K562 (cell line): Measurements from ENCODE around the gene PMFBP1.

ENCODE experiments used
- CEBPG ChIP-seq, 3 experiments: fragments of 200-800 bp in 1 of 3; sonication (Bioruptor generic) in 1 of 3; sonication (generic) in 1 of 3; formaldehyde crosslinking in 1 of 3; IDR thresholded peaks in 2 of 3; conservative IDR thresholded peaks in 1 of 3; 2 replicates each; pipeline versions ENCODE4 v1.6.1 to v1.8.0; 2016 to 2022; ENCODE audit warnings: missing compliant biosample characterization in 2 of 3, missing genetic modification characterization in 2 of 3, mild to moderate bottlenecking in 1 of 3, missing genetic modification reagents in 1 of 3
- CHD1 ChIP-seq: fragments of 200-600 bp; sonication (generic); IDR thresholded peaks from one replicate; pipeline ENCODE4 v1.6.1; 2012; ENCODE audit warnings: mild to moderate bottlenecking, moderate library complexity, low read length, inconsistent platforms
- EP300 ChIP-seq: IDR thresholded peaks from 2 replicates; pipeline ENCODE4 v1.6.1; 2012; ENCODE audit warnings: low read length, improper control_type of control experiment
- LARP7 ChIP-seq: fragments of 450-650 bp; IDR thresholded peaks from 2 replicates; pipeline ENCODE4 v1.6.1; 2016
- POU5F1 ChIP-seq: fragments of 150-350 bp; IDR thresholded peaks from 2 replicates; pipeline ENCODE4 v1.6.1; 2014; ENCODE audit warnings: borderline replicate concordance, low read length, low read depth, mild to moderate bottlenecking; ENCODE audit not compliant: partially characterized antibody
- TF ChIP-seq, protein P1 (sequence below): fragments of 250-450 bp; sonication (Bioruptor Pico); IDR thresholded peaks from 2 replicates; pipeline ENCODE4 v1.5.0; 2020; ENCODE audit warnings: mild to moderate bottlenecking, borderline replicate concordance
- TF ChIP-seq, protein P2 (sequence below), 3 experiments: IDR thresholded peaks in 2 of 3; conservative IDR thresholded peaks in 1 of 3; 2 replicates each; pipeline ENCODE4 v1.5.1; 2011 to 2012; ENCODE audit warnings: low read length in 3 of 3, mild to moderate bottlenecking in 3 of 3, control low read depth in 2 of 3, improper control_type of control experiment in 1 of 3, inconsistent platforms in 1 of 3, low read depth in 1 of 3, mixed read lengths in 1 of 3, moderate library complexity in 1 of 3; ENCODE audit not compliant: insufficient read depth in 2 of 3
- TF ChIP-seq, protein P3 (sequence below): fragments of 450-650 bp; IDR thresholded peaks from 2 replicates; pipeline ENCODE4 v1.6.1; 2016; ENCODE audit warnings: low read depth

DNA sequence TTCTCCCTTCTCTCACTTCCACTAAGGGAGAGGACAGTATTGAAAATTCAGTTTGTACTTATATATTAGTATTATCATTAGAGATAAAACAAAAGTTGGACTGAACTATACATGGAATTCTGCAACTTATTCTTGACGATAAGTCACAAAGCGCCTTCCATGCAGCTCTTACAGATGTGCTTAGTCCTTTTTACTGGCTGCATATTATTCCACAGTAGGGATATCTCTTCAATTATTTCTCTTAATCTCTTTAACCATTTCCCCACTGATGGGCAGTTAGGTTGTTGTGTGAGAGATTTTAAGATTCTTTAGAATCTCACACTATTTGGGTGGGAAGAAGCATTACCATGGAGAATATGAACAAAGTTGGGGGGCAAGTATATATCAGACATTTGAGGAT lies 32.0 kb downstream of the PMFBP1 start:
- no peak for TF ChIP-seq POU5F1
- TF ChIP-seq, protein P1, sequence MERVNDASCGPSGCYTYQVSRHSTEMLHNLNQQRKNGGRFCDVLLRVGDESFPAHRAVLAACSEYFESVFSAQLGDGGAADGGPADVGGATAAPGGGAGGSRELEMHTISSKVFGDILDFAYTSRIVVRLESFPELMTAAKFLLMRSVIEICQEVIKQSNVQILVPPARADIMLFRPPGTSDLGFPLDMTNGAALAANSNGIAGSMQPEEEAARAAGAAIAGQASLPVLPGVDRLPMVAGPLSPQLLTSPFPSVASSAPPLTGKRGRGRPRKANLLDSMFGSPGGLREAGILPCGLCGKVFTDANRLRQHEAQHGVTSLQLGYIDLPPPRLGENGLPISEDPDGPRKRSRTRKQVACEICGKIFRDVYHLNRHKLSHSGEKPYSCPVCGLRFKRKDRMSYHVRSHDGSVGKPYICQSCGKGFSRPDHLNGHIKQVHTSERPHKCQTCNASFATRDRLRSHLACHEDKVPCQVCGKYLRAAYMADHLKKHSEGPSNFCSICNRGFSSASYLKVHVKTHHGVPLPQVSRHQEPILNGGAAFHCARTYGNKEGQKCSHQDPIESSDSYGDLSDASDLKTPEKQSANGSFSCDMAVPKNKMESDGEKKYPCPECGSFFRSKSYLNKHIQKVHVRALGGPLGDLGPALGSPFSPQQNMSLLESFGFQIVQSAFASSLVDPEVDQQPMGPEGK (CRISPR knock-in tag) = no peak
- TF ChIP-seq LARP7 = no peak
- TF ChIP-seq CEBPG (CRISPR knock-in tag; IDR thresholded peaks at IDR 0.05) = no peak
- TF ChIP-seq CEBPG (tag; conservative IDR thresholded peaks at IDR 0.05 in 1 of 2, IDR thresholded peaks at IDR 0.05 in 1 of 2) = no peak
- TF ChIP-seq, protein P2, sequence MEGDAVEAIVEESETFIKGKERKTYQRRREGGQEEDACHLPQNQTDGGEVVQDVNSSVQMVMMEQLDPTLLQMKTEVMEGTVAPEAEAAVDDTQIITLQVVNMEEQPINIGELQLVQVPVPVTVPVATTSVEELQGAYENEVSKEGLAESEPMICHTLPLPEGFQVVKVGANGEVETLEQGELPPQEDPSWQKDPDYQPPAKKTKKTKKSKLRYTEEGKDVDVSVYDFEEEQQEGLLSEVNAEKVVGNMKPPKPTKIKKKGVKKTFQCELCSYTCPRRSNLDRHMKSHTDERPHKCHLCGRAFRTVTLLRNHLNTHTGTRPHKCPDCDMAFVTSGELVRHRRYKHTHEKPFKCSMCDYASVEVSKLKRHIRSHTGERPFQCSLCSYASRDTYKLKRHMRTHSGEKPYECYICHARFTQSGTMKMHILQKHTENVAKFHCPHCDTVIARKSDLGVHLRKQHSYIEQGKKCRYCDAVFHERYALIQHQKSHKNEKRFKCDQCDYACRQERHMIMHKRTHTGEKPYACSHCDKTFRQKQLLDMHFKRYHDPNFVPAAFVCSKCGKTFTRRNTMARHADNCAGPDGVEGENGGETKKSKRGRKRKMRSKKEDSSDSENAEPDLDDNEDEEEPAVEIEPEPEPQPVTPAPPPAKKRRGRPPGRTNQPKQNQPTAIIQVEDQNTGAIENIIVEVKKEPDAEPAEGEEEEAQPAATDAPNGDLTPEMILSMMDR (IDR thresholded peaks at IDR 0.05 in 2 of 3, conservative IDR thresholded peaks at IDR 0.05 in 1 of 3; ENCODE audit: insufficient read depth in 2 of 3, low read depth in 1 of 3, low read length in 3 of 3) = no peak
- no peak for TF ChIP-seq EP300
- TF ChIP-seq CHD1 = no peak
- TF ChIP-seq, protein P3, sequence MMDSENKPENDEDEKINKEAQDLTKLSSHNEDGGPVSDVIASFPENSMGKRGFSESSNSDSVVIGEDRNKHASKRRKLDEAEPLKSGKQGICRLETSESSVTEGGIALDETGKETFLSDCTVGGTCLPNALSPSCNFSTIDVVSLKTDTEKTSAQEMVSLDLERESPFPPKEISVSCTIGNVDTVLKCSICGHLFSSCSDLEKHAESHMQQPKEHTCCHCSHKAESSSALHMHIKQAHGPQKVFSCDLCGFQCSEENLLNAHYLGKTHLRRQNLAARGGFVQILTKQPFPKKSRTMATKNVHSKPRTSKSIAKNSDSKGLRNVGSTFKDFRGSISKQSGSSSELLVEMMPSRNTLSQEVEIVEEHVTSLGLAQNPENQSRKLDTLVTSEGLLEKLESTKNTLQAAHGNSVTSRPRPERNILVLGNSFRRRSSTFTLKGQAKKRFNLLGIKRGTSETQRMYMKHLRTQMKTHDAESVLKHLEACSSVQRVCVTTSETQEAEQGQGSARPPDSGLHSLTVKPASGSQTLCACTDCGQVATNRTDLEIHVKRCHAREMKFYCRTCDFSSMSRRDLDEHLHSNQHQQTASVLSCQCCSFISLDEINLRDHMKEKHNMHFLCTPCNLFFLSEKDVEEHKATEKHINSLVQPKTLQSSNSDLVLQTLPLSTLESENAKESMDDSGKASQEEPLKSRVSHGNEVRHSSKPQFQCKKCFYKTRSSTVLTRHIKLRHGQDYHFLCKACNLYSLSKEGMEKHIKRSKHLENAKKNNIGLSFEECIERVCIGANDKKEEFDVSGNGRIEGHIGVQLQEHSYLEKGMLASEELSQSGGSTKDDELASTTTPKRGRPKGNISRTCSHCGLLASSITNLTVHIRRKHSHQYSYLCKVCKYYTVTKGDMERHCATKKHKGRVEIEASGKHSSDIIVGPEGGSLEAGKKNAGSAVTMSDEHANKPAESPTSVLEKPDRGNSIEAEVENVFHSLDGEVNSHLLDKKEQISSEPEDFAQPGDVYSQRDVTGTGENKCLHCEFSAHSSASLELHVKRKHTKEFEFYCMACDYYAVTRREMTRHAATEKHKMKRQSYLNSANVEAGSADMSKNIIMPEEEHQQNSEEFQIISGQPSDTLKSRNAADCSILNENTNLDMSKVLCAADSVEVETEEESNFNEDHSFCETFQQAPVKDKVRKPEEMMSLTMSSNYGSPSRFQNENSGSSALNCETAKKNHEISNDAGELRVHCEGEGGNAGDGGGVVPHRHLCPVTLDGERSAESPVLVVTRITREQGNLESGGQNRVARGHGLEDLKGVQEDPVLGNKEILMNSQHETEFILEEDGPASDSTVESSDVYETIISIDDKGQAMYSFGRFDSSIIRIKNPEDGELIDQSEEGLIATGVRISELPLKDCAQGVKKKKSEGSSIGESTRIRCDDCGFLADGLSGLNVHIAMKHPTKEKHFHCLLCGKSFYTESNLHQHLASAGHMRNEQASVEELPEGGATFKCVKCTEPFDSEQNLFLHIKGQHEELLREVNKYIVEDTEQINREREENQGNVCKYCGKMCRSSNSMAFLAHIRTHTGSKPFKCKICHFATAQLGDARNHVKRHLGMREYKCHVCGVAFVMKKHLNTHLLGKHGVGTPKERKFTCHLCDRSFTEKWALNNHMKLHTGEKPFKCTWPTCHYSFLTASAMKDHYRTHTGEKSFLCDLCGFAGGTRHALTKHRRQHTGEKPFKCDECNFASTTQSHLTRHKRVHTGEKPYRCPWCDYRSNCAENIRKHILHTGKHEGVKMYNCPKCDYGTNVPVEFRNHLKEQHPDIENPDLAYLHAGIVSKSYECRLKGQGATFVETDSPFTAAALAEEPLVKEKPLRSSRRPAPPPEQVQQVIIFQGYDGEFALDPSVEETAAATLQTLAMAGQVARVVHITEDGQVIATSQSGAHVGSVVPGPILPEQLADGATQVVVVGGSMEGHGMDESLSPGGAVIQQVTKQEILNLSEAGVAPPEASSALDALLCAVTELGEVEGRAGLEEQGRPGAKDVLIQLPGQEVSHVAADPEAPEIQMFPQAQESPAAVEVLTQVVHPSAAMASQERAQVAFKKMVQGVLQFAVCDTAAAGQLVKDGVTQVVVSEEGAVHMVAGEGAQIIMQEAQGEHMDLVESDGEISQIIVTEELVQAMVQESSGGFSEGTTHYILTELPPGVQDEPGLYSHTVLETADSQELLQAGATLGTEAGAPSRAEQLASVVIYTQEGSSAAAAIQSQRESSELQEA = no peak
